ENCODE results near the gene IRF9. TPM values are rescaled to one million over a fixed set of nuclear protein-coding genes. Genes with fewer than 3 reads are reported as not detected.

IRF9 gene
- total RNA-seq, 2 donors, result 161 to 192 TPM

Small RNA genes within 50 kb of the gene (small RNA-seq; reads per million reads assigned to genes)
- gene AL136295.4, result 0.29 to 0.73 reads per million in 2 donors
- gene CHMP4A, result 0 reads per million in 2 donors
- 0 to 0.17 reads per million in 2 donors for gene IPO4
- 0 to 0.26 reads per million in 2 donors for gene IRF9
- 0 to 0.13 reads per million in 2 donors for gene MDP1
- gene RNA5SP383, result 0.04 to 0.41 reads per million in 2 donors

Other genes starting within 250 kb of the IRF9 start
- gene DHRS4, start 207.5 kb upstream of the IRF9 start, total RNA-seq, result 10 to 100 TPM; 30.6 to 34.4 TPM
- 10 to 100 TPM in 1 of 2 donors, 1 to 10 TPM in 1; 8.9 to 11.7 TPM for gene DHRS4L2, start 172.3 kb upstream of the IRF9 start, total RNA-seq
- 1 to 10 TPM in 1 of 2 donors, under 1 TPM in 1; 1.00 to 1.7 TPM for gene CARMIL3, start 109.3 kb upstream of the IRF9 start, total RNA-seq
- not detected for gene CPNE6, start 89.7 kb upstream of the IRF9 start, total RNA-seq
- gene PCK2, start 67.0 kb upstream of the IRF9 start, total RNA-seq, result 10 to 100 TPM in 1 of 2 donors, 1 to 10 TPM in 1; 9.3 to 16.7 TPM
- 10 to 100 TPM; 74.3 to 83.3 TPM for gene DCAF11, start 46.5 kb upstream of the IRF9 start, total RNA-seq
- 1 to 10 TPM; 1.7 to 2.0 TPM for gene NRL, start 46.3 kb upstream of the IRF9 start, total RNA-seq
- under 1 TPM in 1 of 2 donors, not detected in 1; 0.34 TPM for gene FITM1, start 30.6 kb upstream of the IRF9 start, total RNA-seq
- gene PSME1, start 25.1 kb upstream of the IRF9 start, total RNA-seq, result 100 to 1,000 TPM; 116 TPM
- gene EMC9, start 19.7 kb upstream of the IRF9 start, total RNA-seq, result 10 to 100 TPM; 16.9 to 18.6 TPM
- 100 to 1,000 TPM; 163 to 168 TPM for gene PSME2, start 14.7 kb upstream of the IRF9 start, total RNA-seq
- gene RNF31, start 13.8 kb upstream of the IRF9 start, total RNA-seq, result 10 to 100 TPM; 58.8 to 76.9 TPM
- 10 to 100 TPM in 1 of 2 donors, 1 to 10 TPM in 1; 8.9 to 29.0 TPM for gene REC8, start 10.8 kb downstream of the IRF9 start, total RNA-seq
- gene IPO4, start 27.6 kb downstream of the IRF9 start, total RNA-seq, result 10 to 100 TPM; 38.2 to 69.3 TPM
- 10 to 100 TPM; 57.6 to 60.9 TPM for gene TM9SF1, start 34.2 kb downstream of the IRF9 start, total RNA-seq
- not detected for gene TSSK4, start 44.4 kb downstream of the IRF9 start, total RNA-seq
- 10 to 100 TPM in 1 of 2 donors, 1 to 10 TPM in 1; 8.3 to 12.4 TPM for gene CHMP4A, start 52.2 kb downstream of the IRF9 start, total RNA-seq
- 1 to 10 TPM; 3.3 to 7.9 TPM for gene MDP1, start 54.8 kb downstream of the IRF9 start, total RNA-seq
- gene NEDD8, start 71.1 kb downstream of the IRF9 start, total RNA-seq, result 10 to 100 TPM; 80.2 to 96.6 TPM
- gene GMPR2, start 71.7 kb downstream of the IRF9 start, total RNA-seq, result 10 to 100 TPM; 39.9 to 64.6 TPM
- gene TINF2, start 81.4 kb downstream of the IRF9 start, total RNA-seq, result 10 to 100 TPM; 44.6 to 52.7 TPM
- gene TGM1, start 101.9 kb downstream of the IRF9 start, total RNA-seq, result under 1 TPM in 1 of 2 donors, not detected in 1; 0.34 TPM
- 10 to 100 TPM; 38.5 to 41.0 TPM for gene RABGGTA, start 110.3 kb downstream of the IRF9 start, total RNA-seq
- 10 to 100 TPM; 11.0 to 20.3 TPM for gene DHRS1, start 138.5 kb downstream of the IRF9 start, total RNA-seq
- gene NOP9, start 138.6 kb downstream of the IRF9 start, total RNA-seq, result 10 to 100 TPM; 23.1 to 28.3 TPM
- gene CIDEB, start 146.7 kb downstream of the IRF9 start, total RNA-seq, result 1 to 10 TPM; 1.7 to 2.4 TPM
- gene LTB4R2, start 148.9 kb downstream of the IRF9 start, total RNA-seq, result 1 to 10 TPM; 3.3 to 4.5 TPM
- gene LTB4R, start 150.2 kb downstream of the IRF9 start, total RNA-seq, result 1 to 10 TPM in 1 of 2 donors, under 1 TPM in 1; 1.00 to 2.1 TPM
- gene ADCY4, start 173.8 kb downstream of the IRF9 start, total RNA-seq, result under 1 TPM; under 0.01 to 0.34 TPM
- gene RIPK3, start 178.7 kb downstream of the IRF9 start, total RNA-seq, result 1 to 10 TPM; 3.4 to 3.7 TPM
- 10 to 100 TPM; 16.0 to 29.3 TPM for gene NFATC4, start 206.9 kb downstream of the IRF9 start, total RNA-seq
- 1 to 10 TPM; 1.0 to 1.7 TPM for gene NYNRIN, start 237.7 kb downstream of the IRF9 start, total RNA-seq

Measured in melanocyte of skin (primary cell).